ENCODE data around the gene TEDC2. TPM values are rescaled to one million over a fixed set of nuclear protein-coding genes. Genes with fewer than 3 reads are reported as not detected.

The TEDC2 gene
- polyA plus RNA-seq, 2 of the 4 experiments (the other 2 are of a cell fraction) = 9.5 to 22.6 TPM

- no peak for TF ChIP-seq CTCF (IDR thresholded peaks at IDR 0.05)
Measured at GRCh38 chr16:2426941-2427361, 33.0 kb upstream of the TEDC2 start (continued).

- WGBS (ENCODE audit: missing lambda C conversion rate) = 75% methylated on average over 4 of the region's 4 CpGs
- no peak overlapping the region for H3K4me2 ChIP-seq
- peaks cover 17% of the 10 kb centered on the region; the same call in 2 of the 3 replicates for H3K4me1 ChIP-seq
- FAIRE-seq = no peak
- TF ChIP-seq EHMT2 (IDR thresholded peaks at IDR 0.05; ENCODE audit: low read depth) = no peak
- no peak overlapping the region for H3K27ac ChIP-seq
- H3K9me3 ChIP-seq = no peaks in the 10 kb centered on the region
- CTCF ChIA-PET = interaction anchor here (1.0 to 5.5 kb wide), 7 partner anchors 9 to 87 kb away, joined by 3 to 35 read pairs (median 7); partner anchors contain the start of genes ABCA3 and TBC1D24
- POLR2A ChIA-PET = no interaction called here
- ATAC-seq = no peak
- H3K4me3 ChIP-seq = no peak overlapping the region
- DNase-seq (ENCODE audit: low read depth in 1 of 2, low spot score in 1 of 2) = no peak
Measured at GRCh38 chr16:2427526-2427925, 32.4 kb upstream of the TEDC2 start.

- DNase-seq (ENCODE audit: low read depth in 1 of 2, low spot score in 1 of 2) (peak in 1 of 2 experiments; percentile 44), ATAC-seq (peak; percentile 37 to 53; a peak in 5 of 6 replicates), FAIRE-seq (no peak)
- peak overlapping the region; percentile 90 for H3K4me3 ChIP-seq
- H3K4me2 ChIP-seq = peak overlapping the region; percentile 94
- CTCF ChIA-PET = interaction anchor here (0.9 to 5.5 kb wide), 8 partner anchors 10 to 94 kb away, joined by 3 to 35 read pairs (median 4); partner anchors contain the start of gene ABCA3
- H3K9me3 ChIP-seq = no peaks in the 10 kb centered on the region
- WGBS (ENCODE audit: missing lambda C conversion rate) = 53% methylated on average over 27 of the region's 28 CpGs
- peak overlapping the region; percentile 83 to 91 for H3K27ac ChIP-seq
- TF ChIP-seq PBX3 (IDR thresholded peaks at IDR 0.05) = no peak
- TF ChIP-seq REST (IDR thresholded peaks at IDR 0.05) = no peak
- TF ChIP-seq FOXS1 (CRISPR knock-in tag; IDR thresholded peaks at IDR 0.05) = no peak
- POLR2A ChIA-PET = no interaction called here
- H3K4me1 ChIP-seq = peaks cover 17% of the 10 kb centered on the region; the same call in 2 of the 3 replicates
Measured at GRCh38 chr16:2428051-2428783, 31.7 kb upstream of the TEDC2 start.

GRCh38 chr16:2428784-2429033 lies 31.2 kb upstream of the TEDC2 start:
- Histone ChIP-seq H3K9me3 (no peaks in the 10 kb centered on the region), H3K4me1 (peaks cover 17% of the 10 kb centered on the region; the same call in 2 of the 3 replicates), H3K27ac (peak overlapping the region; percentile 83 to 91), H3K4me2 (peak overlapping the region; percentile 94), H3K4me3 (peak overlapping the region; percentile 90)
- CTCF ChIA-PET = interaction anchor here (0.9 to 5.5 kb wide), 6 partner anchors 10 to 95 kb away, joined by 3 to 35 read pairs (median 6); partner anchors contain the start of gene ABCA3
- ATAC-seq (peak; percentile 64 to 74; a peak in 5 of 6 replicates), FAIRE-seq (no peak), DNase-seq (ENCODE audit: low read depth in 1 of 2, low spot score in 1 of 2) (no peak)
- POLR2A ChIA-PET = no interaction called here
- WGBS (ENCODE audit: missing lambda C conversion rate) = 8% methylated on average over 10 of the region's 24 CpGs
- TF ChIP-seq REST (IDR thresholded peaks at IDR 0.05) = no peak
- TF ChIP-seq MYC (IDR thresholded peaks at IDR 0.05; ENCODE audit: borderline replicate concordance, low read length) = peak; percentile 54; the same call in 1 of the 2 replicates
- TF ChIP-seq HOXB5 (CRISPR knock-in tag; IDR thresholded peaks at IDR 0.05) = no peak
- TF ChIP-seq RARB (CRISPR knock-in tag; IDR thresholded peaks at IDR 0.05) = no peak
- peak; percentile 50; the same call in 1 of the 2 replicates for TF ChIP-seq PHF8 (IDR thresholded peaks at IDR 0.05; ENCODE audit: borderline replicate concordance, low read depth)
- no peak for TF ChIP-seq FOSL2 (IDR thresholded peaks at IDR 0.05)
- no peak for TF ChIP-seq FOSL2 (CRISPR knock-in tag; IDR thresholded peaks at IDR 0.05)
- no peak for TF ChIP-seq BHLHE40 (IDR thresholded peaks at IDR 0.05; ENCODE audit: low read depth, low read length)
- TF ChIP-seq FOXS1 (CRISPR knock-in tag; IDR thresholded peaks at IDR 0.05) = no peak
- TF ChIP-seq RFX5 (IDR thresholded peaks at IDR 0.05) = no peak
- TF ChIP-seq CHD4 (IDR thresholded peaks at IDR 0.05; ENCODE audit: borderline replicate concordance) = no peak
- no peak for TF ChIP-seq CEBPB (IDR thresholded peaks at IDR 0.05)
